Cardiac muscle cell (in vitro differentiated cells and primary cell): Measurements from ENCODE around the gene SLC39A7. TPM values are rescaled to one million over a fixed set of nuclear protein-coding genes. Genes with fewer than 3 reads are reported as not detected.
A peak's percentile ranks its signal among the peaks of the same experiment; 100 is the strongest.

ENCODE experiments used
- DNase-seq, 2 donors: peaks; one replicate each; pipeline versions ENCODE4 v3.0.0 to v3.0.0-alpha.2; 2010 to 2017; ENCODE audit warnings: low read depth in 1 of 2, low spot score in 1 of 2
- H3K27ac ChIP-seq: fragments of 200-600 bp; sonication (generic); 2 replicates; pipeline ENCODE4 v1.5.1; 2016
- H3K27me3 ChIP-seq: fragments of 200-600 bp; sonication (generic); 2 replicates; pipeline ENCODE4 v1.6.0; 2016; ENCODE audit warnings: control low read depth
- H3K36me3 ChIP-seq: fragments of 200-600 bp; sonication (generic); 2 replicates; pipeline ENCODE4 v1.5.1; 2016; ENCODE audit warnings: control low read depth
- H3K4me1 ChIP-seq: fragments of 200-600 bp; sonication (generic); 2 replicates; pipeline ENCODE4 v1.8.1; 2017; ENCODE audit warnings: low read depth, mild to moderate bottlenecking, mixed run types
- H3K4me3 ChIP-seq: fragments of 200-600 bp; sonication (generic); 2 replicates; pipeline ENCODE4 v1.5.1; 2016; ENCODE audit warnings: mild to moderate bottlenecking
- H3K9me3 ChIP-seq: fragments of 200-600 bp; sonication (generic); 2 replicates; pipeline ENCODE4 v1.5.1; 2017; ENCODE audit warnings: low read depth, mild to moderate bottlenecking, control low read depth
- polyA plus RNA-seq: library from polyadenylated mRNA; unstranded; fragments of >200 nt; fragmentation: Nextera tagmentation; extraction: Ambion mirVana; gene quantifications from 2 replicates; pipeline ENCODE4 v1.2.1, GENCODE V29; 2016
- total RNA-seq: library from RNA; depleted of rRNA; stranded (reverse); fragments of >200 nt; gene quantifications from 2 replicates; pipeline ENCODE4 v1.2.3, GENCODE V29; 2016
- TF ChIP-seq, protein P1 (sequence below): IDR thresholded peaks from 2 replicates; pipeline ENCODE4 v1.5.1; 2012; ENCODE audit warnings: low read depth, mild to moderate bottlenecking, low read length

The SLC39A7 gene
- total and polyA plus RNA-seq, 2 experiments from 2014 or later: 51.3 to 147 TPM

DNA sequence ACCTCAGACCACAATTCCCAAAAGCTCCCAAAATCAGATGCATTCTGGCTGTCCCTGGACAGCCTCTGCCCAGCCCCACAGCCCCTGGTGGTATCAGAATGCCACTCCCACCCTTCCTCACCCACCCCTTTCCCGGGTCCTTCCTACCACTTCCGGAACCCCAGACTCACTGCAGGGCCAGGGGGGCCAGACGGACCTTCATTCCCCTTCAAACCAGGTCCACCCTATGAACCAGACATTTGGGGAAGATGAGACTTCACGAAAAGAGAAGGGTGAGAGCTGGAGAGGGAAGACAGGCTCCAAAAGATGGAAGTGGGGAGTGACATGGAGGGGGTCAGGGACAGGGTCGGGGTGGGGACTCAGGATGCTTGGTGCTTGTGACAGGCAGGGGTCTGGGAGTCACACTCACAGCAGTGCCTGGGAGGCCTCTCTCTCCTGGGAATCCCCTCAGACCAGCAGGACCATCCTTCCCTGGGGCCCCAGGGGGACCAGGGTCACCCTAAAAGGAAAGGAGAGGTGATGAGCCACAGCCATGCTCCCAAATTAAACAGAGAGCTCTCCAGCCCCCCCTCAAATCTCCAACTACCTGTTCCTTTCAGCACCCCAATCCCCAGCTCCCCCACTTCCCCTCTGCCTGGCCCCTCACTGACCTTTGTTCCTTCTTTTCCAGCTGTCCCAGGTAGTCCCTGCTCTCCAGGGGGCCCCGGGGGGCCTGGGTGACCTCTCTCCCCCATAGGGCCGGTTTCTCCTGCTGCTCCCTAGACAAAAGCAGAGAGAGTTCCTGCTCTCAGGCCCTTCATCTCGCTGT is 28.6 kb upstream of the SLC39A7 start:
- H3K27me3 ChIP-seq: no peaks in the 10 kb centered on the region
- peaks cover 4% of the 10 kb centered on the region for H3K36me3 ChIP-seq
- H3K27ac ChIP-seq: no peak overlapping the region
- H3K4me1 ChIP-seq: no peaks in the 10 kb centered on the region
- H3K4me3 ChIP-seq: no peak overlapping the region
- TF ChIP-seq, protein P1, sequence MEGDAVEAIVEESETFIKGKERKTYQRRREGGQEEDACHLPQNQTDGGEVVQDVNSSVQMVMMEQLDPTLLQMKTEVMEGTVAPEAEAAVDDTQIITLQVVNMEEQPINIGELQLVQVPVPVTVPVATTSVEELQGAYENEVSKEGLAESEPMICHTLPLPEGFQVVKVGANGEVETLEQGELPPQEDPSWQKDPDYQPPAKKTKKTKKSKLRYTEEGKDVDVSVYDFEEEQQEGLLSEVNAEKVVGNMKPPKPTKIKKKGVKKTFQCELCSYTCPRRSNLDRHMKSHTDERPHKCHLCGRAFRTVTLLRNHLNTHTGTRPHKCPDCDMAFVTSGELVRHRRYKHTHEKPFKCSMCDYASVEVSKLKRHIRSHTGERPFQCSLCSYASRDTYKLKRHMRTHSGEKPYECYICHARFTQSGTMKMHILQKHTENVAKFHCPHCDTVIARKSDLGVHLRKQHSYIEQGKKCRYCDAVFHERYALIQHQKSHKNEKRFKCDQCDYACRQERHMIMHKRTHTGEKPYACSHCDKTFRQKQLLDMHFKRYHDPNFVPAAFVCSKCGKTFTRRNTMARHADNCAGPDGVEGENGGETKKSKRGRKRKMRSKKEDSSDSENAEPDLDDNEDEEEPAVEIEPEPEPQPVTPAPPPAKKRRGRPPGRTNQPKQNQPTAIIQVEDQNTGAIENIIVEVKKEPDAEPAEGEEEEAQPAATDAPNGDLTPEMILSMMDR: no peak
- H3K9me3 ChIP-seq: no peaks in the 10 kb centered on the region
- DNase-seq: no peak

DNA sequence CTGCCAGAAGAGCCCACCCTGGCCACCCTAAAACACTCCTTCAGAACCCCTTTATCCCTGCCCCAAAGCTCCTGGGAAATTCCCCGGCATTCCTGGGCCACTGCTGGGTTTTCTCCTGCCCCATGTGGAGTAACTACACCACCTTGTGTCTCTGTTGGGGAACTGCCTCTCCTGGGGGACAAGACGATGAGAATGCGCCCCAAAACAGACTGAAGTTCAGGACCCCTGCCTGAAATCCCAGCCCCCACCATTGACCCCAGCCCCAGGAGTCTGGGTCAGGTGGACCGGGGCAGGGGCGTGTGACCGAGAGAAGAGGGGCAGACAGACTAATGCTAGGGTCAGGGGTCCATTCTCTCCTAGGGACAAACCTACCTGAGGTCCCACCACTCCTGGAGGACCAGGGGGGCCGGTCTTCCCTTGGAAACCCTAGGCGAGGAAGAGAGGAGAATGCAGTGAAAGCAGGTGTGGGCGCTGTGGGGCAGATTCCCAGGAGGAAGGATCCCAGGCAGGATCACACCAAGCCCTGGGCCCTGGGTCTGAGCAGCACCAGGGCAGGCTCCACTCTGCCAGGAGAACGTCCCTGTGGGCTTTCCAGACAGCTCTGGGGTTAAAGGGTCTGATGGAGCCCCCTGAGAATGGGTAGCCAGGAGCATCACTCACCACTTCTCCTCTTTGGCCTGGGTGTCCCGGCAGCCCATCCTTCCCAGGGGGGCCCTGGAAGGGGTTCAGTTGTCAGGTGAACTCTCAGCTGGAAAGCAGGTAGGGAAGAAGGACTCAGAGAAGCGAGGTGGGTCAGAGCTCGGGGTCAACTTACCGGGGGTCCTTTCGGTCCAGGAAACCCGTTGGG is 27.8 kb upstream of the SLC39A7 start:
- H3K27me3 ChIP-seq: no peaks in the 10 kb centered on the region
- peaks cover 4% of the 10 kb centered on the region for H3K36me3 ChIP-seq
- H3K4me3 ChIP-seq: no peak overlapping the region
- no peaks in the 10 kb centered on the region for H3K4me1 ChIP-seq
- TF ChIP-seq, protein P1: peak; percentile 75
- no peaks in the 10 kb centered on the region for H3K9me3 ChIP-seq
- H3K27ac ChIP-seq: no peak overlapping the region
- DNase-seq: peak in 1 of 2 donors; percentile 43

DNA sequence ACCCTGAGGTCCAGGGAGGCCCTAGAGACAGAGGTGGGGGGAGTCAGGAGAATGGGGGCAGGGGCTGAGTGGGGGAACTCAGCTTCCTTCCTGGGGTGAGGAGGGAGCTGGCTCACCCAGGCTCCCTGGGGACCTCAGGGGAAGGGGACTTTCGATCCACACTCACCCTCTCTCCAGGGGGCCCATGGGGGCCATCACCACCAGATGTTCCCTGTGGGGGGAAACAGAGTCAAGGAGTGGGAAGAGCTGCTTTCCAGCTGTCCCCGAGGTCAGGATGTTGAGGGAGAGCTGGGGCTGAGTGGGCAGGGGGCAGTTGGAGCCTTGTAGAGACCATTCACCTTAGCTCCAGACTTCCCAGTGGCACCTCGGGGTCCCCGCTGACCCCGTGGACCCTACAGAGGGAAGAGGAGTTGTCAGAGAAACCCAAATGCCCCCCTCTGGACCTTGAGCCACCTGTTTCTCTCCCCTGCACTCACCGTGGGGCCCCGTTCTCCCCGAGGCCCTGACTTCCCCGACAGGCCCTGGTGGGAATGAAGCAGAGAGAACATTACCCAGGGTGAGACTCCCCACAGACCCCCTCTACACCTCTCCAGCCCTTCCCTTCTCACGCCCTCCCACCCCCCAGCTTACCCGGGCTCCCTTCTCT is 27.0 kb upstream of the SLC39A7 start:
- H3K27ac ChIP-seq: no peak overlapping the region

DNA sequence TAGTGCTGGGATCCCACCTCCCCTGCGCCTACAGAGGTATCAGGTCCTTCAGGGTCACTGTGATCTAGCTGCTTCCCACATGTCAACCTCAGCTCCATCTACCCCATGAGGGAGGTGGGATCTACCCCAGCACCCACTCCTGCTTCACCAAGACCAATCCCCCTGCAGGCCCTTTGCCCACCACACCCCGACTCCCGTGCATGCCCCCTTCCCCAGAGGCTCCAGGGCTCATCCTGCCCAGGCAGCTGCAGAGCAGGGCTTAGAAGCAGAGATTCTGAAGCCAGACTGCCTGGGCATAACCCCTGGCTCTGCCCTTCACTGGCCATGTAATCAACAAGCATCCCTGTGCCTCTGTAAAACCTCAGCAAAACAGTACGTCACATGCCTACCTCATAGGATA is 25.9 kb upstream of the SLC39A7 start:
- Histone ChIP-seq H3K4me3 (no peak overlapping the region), H3K4me1 (no peaks in the 10 kb centered on the region)
- DNase-seq: no peak

More for the DNA sequence above, 27.0 kb upstream of the SLC39A7 start:
- Histone ChIP-seq H3K4me3 (no peak overlapping the region), H3K9me3 (no peaks in the 10 kb centered on the region), H3K36me3 (peaks cover 4% of the 10 kb centered on the region), H3K27me3 (no peaks in the 10 kb centered on the region), H3K4me1 (no peaks in the 10 kb centered on the region)
- no peak for DNase-seq
- TF ChIP-seq, protein P1: no peak

DNA sequence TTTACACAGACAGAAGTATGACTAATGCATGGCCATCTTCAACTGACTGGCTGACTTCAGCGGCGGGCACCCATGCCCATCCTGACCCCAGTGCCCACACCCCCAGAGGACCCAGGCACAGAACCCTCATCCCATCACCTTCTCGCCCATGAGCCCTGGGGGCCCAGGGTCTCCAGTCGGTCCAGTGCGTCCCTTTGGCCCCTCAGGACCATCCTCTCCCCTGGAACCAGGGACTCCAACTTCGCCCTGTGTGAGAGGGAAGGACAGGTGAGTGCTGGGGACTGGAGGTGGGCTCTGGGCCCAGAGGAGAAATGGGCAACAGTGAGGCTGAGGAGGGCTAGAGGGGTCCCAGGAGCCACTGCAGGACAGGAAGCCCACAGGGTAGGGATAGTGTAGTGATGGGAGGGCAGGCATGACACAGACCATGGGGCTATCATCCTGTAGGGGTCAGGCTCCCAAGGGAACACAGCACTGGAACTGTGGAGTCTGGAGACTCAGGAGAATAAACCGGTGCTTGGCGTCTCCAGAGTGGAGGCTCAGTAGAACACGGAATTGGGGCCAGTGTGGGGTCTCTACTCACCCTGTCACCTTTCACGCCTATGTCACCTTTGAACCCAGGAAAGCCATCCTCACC is 25.1 kb upstream of the SLC39A7 start:
- no peak for DNase-seq
- no peaks in the 10 kb centered on the region for H3K9me3 ChIP-seq
- no peak overlapping the region for H3K4me3 ChIP-seq
- no peaks in the 10 kb centered on the region for H3K36me3 ChIP-seq
- TF ChIP-seq, protein P1: no peak
- H3K4me1 ChIP-seq: no peaks in the 10 kb centered on the region
- no peak overlapping the region for H3K27ac ChIP-seq
- no peaks in the 10 kb centered on the region for H3K27me3 ChIP-seq

More for the DNA sequence above, 25.9 kb upstream of the SLC39A7 start:
- TF ChIP-seq, protein P1: no peak
- no peak overlapping the region for H3K27ac ChIP-seq
- H3K9me3 ChIP-seq: no peaks in the 10 kb centered on the region
- no peaks in the 10 kb centered on the region for H3K27me3 ChIP-seq
- H3K36me3 ChIP-seq: peaks cover under 1% of the 10 kb centered on the region
